Neural cell (in vitro differentiated cells): ENCODE measurements around the gene UTP20.

ENCODE experiments used
- EZH2 ChIP-seq: fragments of 200-600, 300-800 bp; shearing (Covaris generic), sonication (generic); IDR thresholded peaks from 2 replicates; pipeline ENCODE4 v1.6.1; 2014; ENCODE audit warnings: antibody characterized with exemption, low read length, borderline replicate concordance, mild to moderate bottlenecking; ENCODE audit not compliant: insufficient read depth, poor library complexity, severe bottlenecking
- POLR2AphosphoS5 ChIP-seq: IDR thresholded peaks from 2 replicates; pipeline ENCODE4 v1.6.1; 2012
- RAD21 ChIP-seq: fragments of 450-650 bp; conservative IDR thresholded peaks from 2 replicates; pipeline ENCODE4 v1.6.1; 2014; ENCODE audit warnings: antibody characterized with exemption, mild to moderate bottlenecking, moderate library complexity
- TF ChIP-seq, protein P1 (sequence below): fragments of 450-650 bp; IDR thresholded peaks from 2 replicates; pipeline ENCODE4 v1.5.1; 2014; ENCODE audit warnings: antibody characterized with exemption, mild to moderate bottlenecking, moderate library complexity; ENCODE audit not compliant: poor library complexity, severe bottlenecking

- TF ChIP-seq, protein P1, sequence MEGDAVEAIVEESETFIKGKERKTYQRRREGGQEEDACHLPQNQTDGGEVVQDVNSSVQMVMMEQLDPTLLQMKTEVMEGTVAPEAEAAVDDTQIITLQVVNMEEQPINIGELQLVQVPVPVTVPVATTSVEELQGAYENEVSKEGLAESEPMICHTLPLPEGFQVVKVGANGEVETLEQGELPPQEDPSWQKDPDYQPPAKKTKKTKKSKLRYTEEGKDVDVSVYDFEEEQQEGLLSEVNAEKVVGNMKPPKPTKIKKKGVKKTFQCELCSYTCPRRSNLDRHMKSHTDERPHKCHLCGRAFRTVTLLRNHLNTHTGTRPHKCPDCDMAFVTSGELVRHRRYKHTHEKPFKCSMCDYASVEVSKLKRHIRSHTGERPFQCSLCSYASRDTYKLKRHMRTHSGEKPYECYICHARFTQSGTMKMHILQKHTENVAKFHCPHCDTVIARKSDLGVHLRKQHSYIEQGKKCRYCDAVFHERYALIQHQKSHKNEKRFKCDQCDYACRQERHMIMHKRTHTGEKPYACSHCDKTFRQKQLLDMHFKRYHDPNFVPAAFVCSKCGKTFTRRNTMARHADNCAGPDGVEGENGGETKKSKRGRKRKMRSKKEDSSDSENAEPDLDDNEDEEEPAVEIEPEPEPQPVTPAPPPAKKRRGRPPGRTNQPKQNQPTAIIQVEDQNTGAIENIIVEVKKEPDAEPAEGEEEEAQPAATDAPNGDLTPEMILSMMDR = no peak
- no peak for TF ChIP-seq POLR2AphosphoS5
- TF ChIP-seq RAD21 = no peak
- TF ChIP-seq EZH2 = no peak
Observed at GRCh38 chr12:101276433-101276832, 3.5 kb upstream of the UTP20 start.
